ENCODE measurements around the gene FOXR2.

FOXR2 gene, protein sequence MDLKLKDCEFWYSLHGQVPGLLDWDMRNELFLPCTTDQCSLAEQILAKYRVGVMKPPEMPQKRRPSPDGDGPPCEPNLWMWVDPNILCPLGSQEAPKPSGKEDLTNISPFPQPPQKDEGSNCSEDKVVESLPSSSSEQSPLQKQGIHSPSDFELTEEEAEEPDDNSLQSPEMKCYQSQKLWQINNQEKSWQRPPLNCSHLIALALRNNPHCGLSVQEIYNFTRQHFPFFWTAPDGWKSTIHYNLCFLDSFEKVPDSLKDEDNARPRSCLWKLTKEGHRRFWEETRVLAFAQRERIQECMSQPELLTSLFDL

DNA sequence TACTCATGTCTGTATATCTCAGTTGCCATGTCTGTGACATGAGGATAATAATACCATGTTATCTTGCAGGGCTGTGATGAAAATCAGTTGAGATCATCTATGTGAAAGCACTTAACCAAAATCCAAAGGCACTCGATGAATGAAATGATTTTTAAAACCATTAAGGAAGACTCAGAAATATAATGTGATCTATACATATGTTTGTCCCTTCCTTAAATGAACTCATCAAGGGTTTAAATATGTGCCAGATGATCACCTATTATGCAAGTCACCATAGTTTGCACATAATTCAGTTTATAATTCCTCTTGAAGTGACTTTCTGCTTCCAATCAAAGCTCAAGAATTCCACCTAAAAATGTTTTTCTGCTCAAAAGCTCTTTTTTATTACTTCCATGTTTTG is at the start of gene FOXR2:
Gene FOXR2, plus strand, starts transcription at position 301 of the 400 bp plus-strand sequence. CDS start 312 bp downstream, outside the sequence.
- Mint-ChIP-seq H3K4me1 (no peaks in the 10 kb centered on the region), H3K4me3 (no peak within 1 kb of the TSS), H3K36me3 (no peaks in the 10 kb centered on the region), H3K9me3 (peaks cover 2% of the 10 kb centered on the region), H3K27ac (no peak within 1 kb of the TSS)
- DNase-seq (ENCODE audit: low spot score in 2 of 2) (no peak), ATAC-seq (no peak)

DNA sequence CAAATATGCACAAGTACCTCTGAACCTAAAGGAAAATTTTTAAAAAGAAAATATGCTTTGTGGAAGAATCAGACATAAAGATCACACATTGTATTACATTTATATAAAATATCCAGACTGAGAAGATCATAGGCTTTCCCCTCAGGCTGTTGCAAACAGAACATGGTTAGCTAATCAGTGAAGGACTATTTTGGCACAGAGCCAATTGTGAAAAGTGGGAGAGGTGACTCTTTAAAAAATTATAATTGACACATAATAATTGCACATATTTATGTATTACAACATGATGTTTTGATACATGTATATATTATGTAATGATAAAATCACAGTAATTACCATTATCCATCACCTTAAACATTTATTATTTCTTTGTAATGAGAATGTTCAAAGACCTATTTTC is 44.1 kb upstream of the FOXR2 start:
- DNase-seq (ENCODE audit: low spot score in 2 of 2), result no peak
- Mint-ChIP-seq H3K9me3 (peaks cover 13% of the 10 kb centered on the region), H3K36me3 (no peaks in the 10 kb centered on the region), H3K27ac (no peak overlapping the region), H3K4me3 (no peak overlapping the region), H3K4me1 (no peaks in the 10 kb centered on the region)
- ATAC-seq, result no peak

- DNase-seq (ENCODE audit: low spot score in 2 of 2) (no peak), ATAC-seq (no peak)
- Mint-ChIP-seq H3K4me1 (no peaks in the 10 kb centered on the region), H3K4me3 (no peak overlapping the region), H3K36me3 (no peaks in the 10 kb centered on the region), H3K27ac (no peak overlapping the region), H3K9me3 (peaks cover 18% of the 10 kb centered on the region)
Observed at GRCh38 chrX:55582447-55582846, 40.8 kb upstream of the FOXR2 start.

DNA sequence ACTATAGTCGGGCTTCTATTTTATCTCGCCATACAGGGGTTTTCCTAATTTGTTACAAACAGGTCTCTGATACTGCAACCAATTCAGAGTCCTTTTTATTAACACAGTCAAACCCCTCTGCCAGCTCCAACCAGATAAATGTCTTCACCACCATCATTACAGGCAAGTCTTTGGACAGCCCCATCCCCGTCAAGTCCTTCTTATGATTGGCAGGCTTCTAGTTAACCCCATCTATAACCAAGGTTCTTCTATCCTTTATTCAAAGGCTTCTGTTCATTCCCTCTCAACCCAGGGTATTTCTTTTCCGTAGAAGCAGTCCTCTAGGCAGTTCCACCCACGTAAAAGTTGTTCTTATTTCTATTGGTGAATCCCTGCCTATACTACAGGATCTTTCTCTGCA is 29.9 kb upstream of the FOXR2 start:
- no peak for ATAC-seq
- Mint-ChIP-seq H3K4me3 (no peak overlapping the region), H3K9me3 (no peaks in the 10 kb centered on the region), H3K27ac (no peak overlapping the region), H3K36me3 (no peaks in the 10 kb centered on the region), H3K4me1 (no peaks in the 10 kb centered on the region)
- DNase-seq (ENCODE audit: low spot score in 2 of 2), result no peak

GRCh38 chrX:55593756-55594257 is 29.4 kb upstream of the FOXR2 start:
- DNase-seq (ENCODE audit: low spot score in 2 of 2), result no peak

GRCh38 chrX:55598333-55598732 is 24.9 kb upstream of the FOXR2 start:
- no peaks in the 10 kb centered on the region for H3K36me3 Mint-ChIP-seq
- ATAC-seq, result no peak
- DNase-seq (ENCODE audit: low spot score in 2 of 2), result no peak
- no peak overlapping the region for H3K4me3 Mint-ChIP-seq
- no peaks in the 10 kb centered on the region for H3K9me3 Mint-ChIP-seq
- no peaks in the 10 kb centered on the region for H3K4me1 Mint-ChIP-seq
- H3K27ac Mint-ChIP-seq, result no peak overlapping the region

More at GRCh38 chrX:55593756-55594257, 29.4 kb upstream of the FOXR2 start:
- H3K27ac Mint-ChIP-seq, result no peak overlapping the region
- no peaks in the 10 kb centered on the region for H3K36me3 Mint-ChIP-seq
- ATAC-seq, result no peak
- no peaks in the 10 kb centered on the region for H3K9me3 Mint-ChIP-seq
- no peaks in the 10 kb centered on the region for H3K4me1 Mint-ChIP-seq
- H3K4me3 Mint-ChIP-seq, result no peak overlapping the region

DNA sequence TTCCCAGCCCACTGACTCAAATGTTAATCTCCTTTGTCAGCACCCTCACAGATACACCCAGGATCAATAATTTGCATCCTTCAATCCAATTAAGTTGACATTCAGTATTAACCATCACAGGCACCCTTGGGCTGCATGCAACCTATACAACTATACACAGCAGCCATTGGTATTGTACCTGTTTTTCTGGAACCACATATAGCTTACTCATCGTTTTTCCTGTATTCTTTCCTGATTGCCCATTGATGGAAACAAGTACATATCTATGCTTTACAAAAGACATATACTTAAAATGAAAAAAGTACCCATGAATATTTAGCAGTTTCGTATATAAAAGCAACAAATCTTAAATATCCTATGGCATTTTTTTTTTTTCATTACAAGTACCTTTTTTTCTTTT is 3.7 kb upstream of the FOXR2 start:
- no peak for DNase-seq (ENCODE audit: low spot score in 2 of 2)
- peaks cover 2% of the 10 kb centered on the region for H3K9me3 Mint-ChIP-seq

DNA sequence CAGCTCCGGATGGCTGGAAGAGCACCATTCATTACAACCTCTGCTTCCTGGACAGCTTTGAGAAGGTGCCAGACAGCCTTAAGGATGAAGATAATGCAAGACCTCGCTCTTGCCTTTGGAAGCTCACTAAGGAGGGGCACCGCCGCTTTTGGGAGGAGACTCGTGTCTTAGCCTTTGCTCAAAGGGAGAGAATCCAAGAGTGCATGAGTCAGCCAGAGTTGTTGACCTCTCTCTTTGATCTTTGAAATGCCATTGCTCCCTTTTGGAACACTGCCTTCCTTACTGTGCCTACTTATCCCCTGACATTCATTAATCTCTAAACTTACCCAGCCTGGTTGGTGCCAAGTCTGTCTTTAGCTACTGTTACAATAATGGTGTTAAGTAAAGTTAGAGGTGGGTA is 1.2 kb downstream of the FOXR2 start:
- Mint-ChIP-seq H3K27ac (no peak overlapping the region), H3K36me3 (no peaks in the 10 kb centered on the region), H3K4me3 (no peak overlapping the region), H3K9me3 (peaks cover 2% of the 10 kb centered on the region), H3K4me1 (no peaks in the 10 kb centered on the region)
- DNase-seq (ENCODE audit: low spot score in 2 of 2) (no peak), ATAC-seq (no peak)

More for the DNA sequence above, 3.7 kb upstream of the FOXR2 start:
- no peak overlapping the region for H3K4me3 Mint-ChIP-seq
- no peaks in the 10 kb centered on the region for H3K4me1 Mint-ChIP-seq
- ATAC-seq, result no peak
- no peaks in the 10 kb centered on the region for H3K36me3 Mint-ChIP-seq
- H3K27ac Mint-ChIP-seq, result no peak overlapping the region

DNA sequence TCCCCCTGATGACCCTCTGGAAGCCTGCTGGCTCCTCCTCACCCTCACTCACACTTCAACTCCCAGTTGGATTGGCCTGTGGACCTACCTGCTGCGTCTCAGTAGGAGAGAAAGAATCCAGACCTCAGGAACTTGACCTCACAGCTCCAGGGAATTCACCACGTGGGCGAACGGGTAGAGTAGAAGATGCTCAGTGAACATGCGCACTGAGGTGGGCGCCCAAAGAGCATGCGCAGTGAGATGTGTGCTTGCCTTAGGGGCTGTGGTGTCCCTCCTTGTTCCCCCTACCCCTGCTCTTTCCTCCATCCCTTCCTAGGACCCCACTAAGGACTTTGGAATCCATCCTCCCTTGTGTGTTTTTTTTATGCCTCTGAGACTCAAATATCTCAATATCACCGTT is 12.9 kb downstream of the FOXR2 start:
- DNase-seq (ENCODE audit: low spot score in 2 of 2) (no peak), ATAC-seq (no peak)
- Mint-ChIP-seq H3K36me3 (no peaks in the 10 kb centered on the region), H3K27ac (no peak overlapping the region), H3K4me3 (no peak overlapping the region), H3K9me3 (no peaks in the 10 kb centered on the region), H3K4me1 (no peaks in the 10 kb centered on the region)

GRCh38 chrX:55638933-55639332 is 15.7 kb downstream of the FOXR2 start:
- ATAC-seq (no peak), DNase-seq (ENCODE audit: low spot score in 2 of 2) (no peak)
- Mint-ChIP-seq H3K4me3 (no peak overlapping the region), H3K9me3 (no peaks in the 10 kb centered on the region), H3K27ac (no peak overlapping the region), H3K36me3 (no peaks in the 10 kb centered on the region), H3K4me1 (no peaks in the 10 kb centered on the region)

DNA sequence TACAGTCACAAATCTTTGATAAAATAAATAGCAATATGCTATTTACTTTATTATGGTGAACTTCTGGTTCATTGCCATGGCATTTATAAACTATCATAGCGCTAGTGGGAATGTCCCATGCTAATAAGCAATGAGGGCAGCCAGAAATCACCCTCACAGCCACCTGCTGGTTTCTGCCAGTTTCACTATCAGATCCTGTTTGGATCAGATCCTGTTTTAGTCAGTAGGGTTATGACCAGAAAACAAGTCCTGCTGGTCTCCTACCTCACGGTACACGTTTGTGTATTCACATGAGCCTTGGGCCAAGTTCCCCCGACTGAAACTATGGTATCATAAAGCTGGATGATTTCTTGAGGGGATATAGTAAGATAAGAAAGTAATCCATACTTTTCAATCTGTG is 17.7 kb downstream of the FOXR2 start:
- no peak overlapping the region for H3K27ac Mint-ChIP-seq
- ATAC-seq (no peak), DNase-seq (ENCODE audit: low spot score in 2 of 2) (no peak)
- no peaks in the 10 kb centered on the region for H3K9me3 Mint-ChIP-seq
- H3K4me1 Mint-ChIP-seq, result no peaks in the 10 kb centered on the region
- no peak overlapping the region for H3K4me3 Mint-ChIP-seq
- H3K36me3 Mint-ChIP-seq, result no peaks in the 10 kb centered on the region

- H3K4me3 Mint-ChIP-seq, result no peak overlapping the region
- no peaks in the 10 kb centered on the region for H3K36me3 Mint-ChIP-seq
- H3K27ac Mint-ChIP-seq, result no peak overlapping the region
- DNase-seq (ENCODE audit: low spot score in 2 of 2) (no peak), ATAC-seq (no peak)
- no peaks in the 10 kb centered on the region for H3K9me3 Mint-ChIP-seq
- no peaks in the 10 kb centered on the region for H3K4me1 Mint-ChIP-seq
Observed at GRCh38 chrX:55648434-55648833, 25.2 kb downstream of the FOXR2 start.

DNA sequence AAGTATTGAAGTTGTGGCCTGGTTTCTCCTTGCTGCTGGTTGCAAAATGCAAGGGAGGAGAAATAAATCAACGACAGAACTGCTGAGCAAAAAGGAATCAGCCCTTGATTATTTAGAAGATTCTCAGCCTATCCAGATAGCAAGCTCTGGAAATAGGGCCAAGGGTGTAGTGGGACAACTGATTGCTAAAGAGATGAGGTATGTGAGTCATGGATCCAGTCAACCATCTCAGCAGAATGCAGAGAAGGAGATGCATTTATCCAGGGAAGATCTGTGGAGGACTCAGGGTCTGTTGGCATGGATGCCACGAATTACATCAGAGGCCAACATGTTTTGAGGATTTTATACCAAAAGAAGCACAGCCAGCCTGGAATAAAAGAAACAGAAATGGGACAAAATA is 36.7 kb downstream of the FOXR2 start:
- no peaks in the 10 kb centered on the region for H3K9me3 Mint-ChIP-seq
- no peak overlapping the region for H3K4me3 Mint-ChIP-seq

GRCh38 chrX:55663584-55663983 is 40.4 kb downstream of the FOXR2 start:
- no peak overlapping the region for H3K4me3 Mint-ChIP-seq
- H3K4me1 Mint-ChIP-seq, result no peaks in the 10 kb centered on the region
- H3K9me3 Mint-ChIP-seq, result no peaks in the 10 kb centered on the region
- DNase-seq (ENCODE audit: low spot score in 2 of 2), result no peak
- ATAC-seq, result no peak
- no peaks in the 10 kb centered on the region for H3K36me3 Mint-ChIP-seq
- H3K27ac Mint-ChIP-seq, result no peak overlapping the region

More for the DNA sequence above, 36.7 kb downstream of the FOXR2 start:
- DNase-seq (ENCODE audit: low spot score in 2 of 2), result no peak
- Mint-ChIP-seq H3K36me3 (no peaks in the 10 kb centered on the region), H3K27ac (no peak overlapping the region), H3K4me1 (no peaks in the 10 kb centered on the region)
- ATAC-seq, result no peak

GRCh38 chrX:55668084-55668483 is 44.9 kb downstream of the FOXR2 start:
- Mint-ChIP-seq H3K36me3 (no peaks in the 10 kb centered on the region), H3K9me3 (peaks cover 7% of the 10 kb centered on the region), H3K4me3 (no peak overlapping the region), H3K27ac (no peak overlapping the region), H3K4me1 (no peaks in the 10 kb centered on the region)
- no peak for ATAC-seq
- no peak for DNase-seq (ENCODE audit: low spot score in 2 of 2)
